SH-SY5Y (cell line): ENCODE results near the gene LRRTM3.

Experiments
- GATA2 ChIP-seq: IDR thresholded peaks from 2 replicates; pipeline ENCODE4 v1.6.1; 2011; ENCODE audit warnings: mild to moderate bottlenecking, low read depth, low read length
- GATA3 ChIP-seq: IDR thresholded peaks from 2 replicates; pipeline ENCODE4 v1.6.1; 2011; ENCODE audit warnings: low read depth, mild to moderate bottlenecking, low read length, moderate library complexity

DNA sequence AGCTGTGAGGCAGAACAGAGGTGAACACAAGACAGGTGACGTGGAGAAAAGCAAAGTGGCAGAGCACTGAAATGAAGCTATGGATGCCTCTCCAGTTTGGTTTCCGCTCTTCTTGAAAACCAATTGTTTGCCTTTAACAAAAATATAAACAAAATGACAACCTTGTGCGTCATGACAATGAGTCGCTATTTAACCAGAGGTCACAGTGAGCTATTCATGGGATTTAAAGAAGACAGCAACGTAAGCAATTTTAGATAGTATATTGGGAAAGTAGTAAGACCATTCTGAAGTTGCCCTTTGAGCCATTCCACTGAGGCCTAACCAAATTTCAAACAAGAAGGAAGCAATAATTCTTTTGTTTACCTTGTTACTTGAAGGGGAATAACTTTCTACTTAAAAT, 15.2 kb upstream of the LRRTM3 start:
- TF ChIP-seq GATA2 (no peak), GATA3 (no peak)
